Prostate gland (tissue), 2 donors: ENCODE data around the gene CYTH1. TPM values are rescaled to one million over a fixed set of nuclear protein-coding genes. Genes with fewer than 3 reads are reported as not detected.

Experiments
- DNase-seq: peaks from one replicate; pipeline ENCODE4 v3.0.0-alpha.2; 2019; ENCODE audit warnings: low spot score
- H3K27ac ChIP-seq, 2 donors: fragments of 200-600 bp; sonication (generic); 2 replicates each; pipeline ENCODE4 v1.5.1; 2017 to 2019
- H3K27me3 ChIP-seq: fragments of 200-600 bp; sonication (generic); replicated peaks from 2 replicates; pipeline ENCODE4 v1.5.1; 2019; ENCODE audit not compliant: insufficient read depth
- H3K36me3 ChIP-seq, 2 donors: fragments of 200-600 bp; sonication (generic); 1 replicate in 1 of 2; 2 replicates in 1 of 2; pipeline versions ENCODE4 v1.5.1 to v1.8.1; 2017 to 2019
- H3K4me1 ChIP-seq: fragments of 200-600 bp; sonication (generic); replicated peaks from 2 replicates; pipeline ENCODE4 v1.5.1; 2019
- H3K4me3 ChIP-seq, 2 donors: fragments of 200-600 bp; sonication (generic); 2 replicates each; pipeline ENCODE4 v1.5.1; 2017 to 2019
- H3K9me3 ChIP-seq: fragments of 200-600 bp; sonication (generic); 2 replicates; pipeline ENCODE4 v1.5.1; 2017
- CTCF ChIP-seq, 4 experiments: fragments of 200-600 bp in 2 of 4; fragments of 450-650 bp in 2 of 4; sonication (generic) in 2 of 4; IDR thresholded peaks; 1 replicate in 3 of 4; 2 replicates in 1 of 4; pipeline ENCODE4 v1.5.1; 2016 to 2019; ENCODE audit warnings: antibody characterized with exemption in 4 of 4, mild to moderate bottlenecking in 2 of 4, moderate library complexity in 2 of 4
- POLR2A ChIP-seq: fragments of 450-650 bp; IDR thresholded peaks from one replicate; pipeline ENCODE4 v1.6.1; 2016; ENCODE audit warnings: antibody characterized with exemption, mild to moderate bottlenecking
- POLR2AphosphoS5 ChIP-seq: sonication (generic); formaldehyde crosslinking; IDR thresholded peaks from one replicate; pipeline ENCODE4 v1.6.1; 2017; ENCODE audit warnings: antibody characterized with exemption
- WGBS: methylation state at CpG from one replicate; pipeline ENCODE4 v1.1.5; 2018; 5-methylcytosine and 5-hydroxymethylcytosine counted together
- intact Hi-C: fragments of 100-400 bp; cut with DNase I; formaldehyde crosslinking; loops from one replicate; pipeline ENCODE4 v1.14.2; 2022
- total RNA-seq, 2 donors: library from RNA; depleted of rRNA; stranded (reverse); fragments of >200 nt; gene quantifications; one replicate each; pipeline ENCODE4 v1.1.0, GENCODE V29; 2016

The CYTH1 gene
- total RNA-seq, 2 donors from 2014 or later: 65.2 to 73.9 TPM

GRCh38 chr17:78669975-78670518, 112.0 kb downstream of the CYTH1 start:
- DNase-seq: no peak
- WGBS: 87% methylated on average over 23 of the region's 23 CpGs
- intact Hi-C loops: no loop called here
- Histone ChIP-seq H3K27me3 (no peaks in the 10 kb centered on the region), H3K36me3 (no peaks in the 10 kb centered on the region), H3K9me3 (no peaks in the 10 kb centered on the region), H3K27ac (no peak overlapping the region), H3K4me1 (peaks cover 5% of the 10 kb centered on the region), H3K4me3 (no peak overlapping the region)
- TF ChIP-seq POLR2AphosphoS5: peak; percentile 15
- no peak for TF ChIP-seq POLR2A
- TF ChIP-seq CTCF (IDR thresholded peaks at IDR 0.05): no peak

- WGBS: 92% methylated on average over 22 of the region's 22 CpGs
- TF ChIP-seq POLR2A (no peak), POLR2AphosphoS5 (no peak), CTCF (IDR thresholded peaks at IDR 0.05) (no peak)
- no peak overlapping the region for H3K27ac ChIP-seq
- intact Hi-C loops: no loop called here
- no peaks in the 10 kb centered on the region for H3K36me3 ChIP-seq
- H3K27me3 ChIP-seq: no peaks in the 10 kb centered on the region
- H3K4me1 ChIP-seq: peaks cover 5% of the 10 kb centered on the region
- H3K9me3 ChIP-seq: no peaks in the 10 kb centered on the region
- no peak for DNase-seq
- H3K4me3 ChIP-seq: no peak overlapping the region
Observed at GRCh38 chr17:78669256-78669974, 112.7 kb downstream of the CYTH1 start.

GRCh38 chr17:78668847-78669246, 113.2 kb downstream of the CYTH1 start:
- Histone ChIP-seq H3K27ac (no peak overlapping the region), H3K27me3 (no peaks in the 10 kb centered on the region), H3K4me3 (no peak overlapping the region), H3K9me3 (no peaks in the 10 kb centered on the region), H3K36me3 (no peaks in the 10 kb centered on the region), H3K4me1 (peaks cover 5% of the 10 kb centered on the region)
- TF ChIP-seq CTCF (IDR thresholded peaks at IDR 0.05) (no peak), POLR2AphosphoS5 (no peak), POLR2A (no peak)
- DNase-seq: no peak
- 77% methylated on average over 4 of the region's 4 CpGs for WGBS
- intact Hi-C loops: no loop called here

- Histone ChIP-seq H3K27ac (no peak overlapping the region), H3K4me3 (no peak overlapping the region), H3K9me3 (no peaks in the 10 kb centered on the region), H3K36me3 (no peaks in the 10 kb centered on the region), H3K4me1 (peaks cover 5% of the 10 kb centered on the region), H3K27me3 (no peaks in the 10 kb centered on the region)
- TF ChIP-seq POLR2AphosphoS5 (no peak), POLR2A (no peak), CTCF (IDR thresholded peaks at IDR 0.05) (no peak)
- 93% methylated on average over 30 of the region's 30 CpGs for WGBS
- no peak for DNase-seq
- intact Hi-C loops: no loop called here
Observed at GRCh38 chr17:78667741-78668640, 114.1 kb downstream of the CYTH1 start.
